Activated CD8-positive, alpha-beta T cell treated with anti-CD3 and anti-CD28 coated beads, Interleukin-2, amount 10 ng/mL, durations not matched to agents 7 days and 5 days (primary cell): ENCODE measurements around the gene RGPD3. TPM values are rescaled to one million over a fixed set of nuclear protein-coding genes. Genes with fewer than 3 reads are reported as not detected.
"Not testable (repeated sequence)": the region's sequence is repeated elsewhere in the genome, so short reads cannot be mapped to it uniquely, and the experiment has no call there.

Experiments
- ATAC-seq: fragments of 150-1000 bp; cut with Tn5 transposase; one replicate; pipeline ENCODE4 v1.10.0; 2021; ENCODE audit warnings: moderate library complexity
- CTCF ChIA-PET: fragments of 350-600 bp; sonication (Branson Sonifier 250); formaldehyde crosslinking; loops from one replicate; lab custom pipeline; 2021; ENCODE audit warnings: antibody characterized with exemption; lab: Charles Lee
- POLR2A ChIA-PET: fragments of 350-600 bp; sonication (Branson Sonifier 250); formaldehyde crosslinking; loops from one replicate; lab custom pipeline; 2021; ENCODE audit warnings: antibody characterized with exemption; lab: Charles Lee
- DNase-seq: peaks from one replicate; pipeline ENCODE4 v3.0.0-alpha.2; 2020
- H3K27ac Mint-ChIP-seq: one replicate; pipeline ENCODE4 v1.8.0; 2021; ENCODE audit warnings: mild to moderate bottlenecking, mixed read lengths
- H3K27me3 Mint-ChIP-seq: one replicate; pipeline ENCODE4 v1.8.0; 2021; ENCODE audit warnings: low read depth, mixed read lengths
- H3K36me3 Mint-ChIP-seq: one replicate; pipeline ENCODE4 v1.8.0; 2021; ENCODE audit warnings: low read depth, mixed read lengths
- H3K4me1 Mint-ChIP-seq: one replicate; pipeline ENCODE4 v1.8.0; 2021; ENCODE audit warnings: low read depth, mixed read lengths
- H3K4me3 Mint-ChIP-seq: one replicate; pipeline ENCODE4 v1.8.0; 2021; ENCODE audit warnings: mild to moderate bottlenecking, mixed read lengths
- H3K9me3 Mint-ChIP-seq: one replicate; pipeline ENCODE4 v1.8.0; 2022; ENCODE audit warnings: mixed read lengths; ENCODE audit not compliant: insufficient read depth
- total RNA-seq, 2 experiments: library from RNA; stranded (reverse); gene quantifications; one replicate each; pipeline ENCODE4 v1.2.3, GENCODE V29; 2021

RGPD3 gene
- total RNA-seq, result under 1 TPM; 0.24 to 0.31 TPM

- H3K9me3 Mint-ChIP-seq, ATAC-seq, POLR2A ChIA-PET, H3K36me3 Mint-ChIP-seq, H3K27ac Mint-ChIP-seq, H3K27me3 Mint-ChIP-seq, H3K4me1 Mint-ChIP-seq, DNase-seq, CTCF ChIA-PET, H3K4me3 Mint-ChIP-seq: not testable (repeated sequence)
These were observed at the start of gene RGPD3 for GRCh38 chr2:106468107-106468506. Gene RGPD3, minus strand, starts transcription at chr2:106468413. Its CDS starts 125 bp downstream, at chr2:106468288.

DNA sequence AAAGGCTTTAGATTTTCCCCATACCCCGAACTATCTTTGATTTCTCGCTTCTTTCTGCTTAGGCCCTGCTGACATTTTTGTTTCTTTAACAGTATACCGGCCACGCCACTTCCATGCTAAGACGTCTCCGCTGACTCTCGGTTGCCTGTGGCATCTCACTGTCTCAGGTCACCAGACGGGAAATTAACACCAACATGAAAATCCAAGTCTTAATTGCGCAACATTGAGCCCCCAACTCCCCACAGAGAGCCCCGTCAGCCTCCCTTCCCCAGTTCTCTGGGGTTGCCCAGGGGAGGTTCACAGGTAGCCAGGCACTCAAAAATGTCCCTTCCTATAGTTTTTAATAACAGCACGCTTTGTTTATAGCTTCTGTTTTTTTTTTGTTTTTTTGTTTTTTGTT is 49.1 kb upstream of the RGPD3 start:
- Mint-ChIP-seq H3K9me3 (no peaks in the 10 kb centered on the region), H3K36me3 (no peaks in the 10 kb centered on the region), H3K4me1 (peaks cover 3% of the 10 kb centered on the region), H3K4me3 (no peak overlapping the region), H3K27me3 (no peaks in the 10 kb centered on the region), H3K27ac (no peak overlapping the region)
- no peak for DNase-seq
- no peak for ATAC-seq
- ChIA-PET CTCF (no interaction called here), POLR2A (no interaction called here)

- ChIA-PET POLR2A (no interaction called here), CTCF (no interaction called here)
- no peak for ATAC-seq
- H3K27ac Mint-ChIP-seq, result no peak overlapping the region
- no peaks in the 10 kb centered on the region for H3K9me3 Mint-ChIP-seq
- DNase-seq, result no peak
- H3K36me3 Mint-ChIP-seq, result no peaks in the 10 kb centered on the region
- no peaks in the 10 kb centered on the region for H3K27me3 Mint-ChIP-seq
- H3K4me1 Mint-ChIP-seq, result peaks cover 8% of the 10 kb centered on the region
- no peak overlapping the region for H3K4me3 Mint-ChIP-seq
These were observed 48.7 kb upstream of the RGPD3 start for GRCh38 chr2:106516864-106517263.

- no peaks in the 10 kb centered on the region for H3K27me3 Mint-ChIP-seq
- DNase-seq, result no peak
- no peaks in the 10 kb centered on the region for H3K36me3 Mint-ChIP-seq
- ChIA-PET POLR2A (no interaction called here), CTCF (no interaction called here)
- no peak overlapping the region for H3K4me3 Mint-ChIP-seq
- no peaks in the 10 kb centered on the region for H3K9me3 Mint-ChIP-seq
- peaks cover 11% of the 10 kb centered on the region for H3K4me1 Mint-ChIP-seq
- no peak overlapping the region for H3K27ac Mint-ChIP-seq
- no peak for ATAC-seq
These were observed 48.2 kb upstream of the RGPD3 start for GRCh38 chr2:106516436-106516835.

DNA sequence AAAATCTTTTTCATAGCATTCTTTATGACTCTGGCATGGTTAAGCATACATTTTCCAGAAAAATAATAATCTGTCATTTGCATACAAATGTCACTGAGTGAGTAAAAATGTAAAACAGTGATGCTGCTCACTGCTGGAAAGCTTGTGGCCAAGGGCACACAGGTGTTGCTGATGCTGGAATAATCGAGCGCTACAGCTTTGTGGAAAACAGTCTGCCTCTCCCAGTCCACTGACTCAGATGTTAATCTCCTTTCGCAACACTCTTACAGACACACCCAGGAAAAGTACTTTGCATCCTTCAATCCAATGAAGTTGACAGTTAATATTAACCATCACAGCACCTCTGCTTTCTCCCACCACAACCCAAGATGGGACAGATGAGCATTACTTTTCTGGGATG is 46.6 kb upstream of the RGPD3 start:
- H3K27ac Mint-ChIP-seq, H3K36me3 Mint-ChIP-seq, H3K4me3 Mint-ChIP-seq, ATAC-seq, DNase-seq, H3K27me3 Mint-ChIP-seq, H3K9me3 Mint-ChIP-seq, POLR2A ChIA-PET: not testable (repeated sequence)
- H3K4me1 Mint-ChIP-seq, result peaks cover 17% of the 10 kb centered on the region
- CTCF ChIA-PET, result interaction anchor here (1.5 kb wide), 1 partner anchor 22 kb away, joined by 4 read pairs; no protein-coding TSS in a partner anchor

- Mint-ChIP-seq H3K27ac (peak overlapping the region; percentile 34), H3K4me1 (peaks cover 17% of the 10 kb centered on the region)
- CTCF ChIA-PET, POLR2A ChIA-PET, DNase-seq, H3K9me3 Mint-ChIP-seq, H3K36me3 Mint-ChIP-seq, H3K4me3 Mint-ChIP-seq, H3K27me3 Mint-ChIP-seq: not testable (repeated sequence)
- ATAC-seq, result peak; percentile 65
These were observed 45.2 kb upstream of the RGPD3 start for GRCh38 chr2:106513391-106513790.

- ATAC-seq, result not testable (repeated sequence)
- H3K4me3 Mint-ChIP-seq, result peak overlapping the region; percentile 34
These were observed 43.7 kb upstream of the RGPD3 start for GRCh38 chr2:106511934-106512333.

DNA sequence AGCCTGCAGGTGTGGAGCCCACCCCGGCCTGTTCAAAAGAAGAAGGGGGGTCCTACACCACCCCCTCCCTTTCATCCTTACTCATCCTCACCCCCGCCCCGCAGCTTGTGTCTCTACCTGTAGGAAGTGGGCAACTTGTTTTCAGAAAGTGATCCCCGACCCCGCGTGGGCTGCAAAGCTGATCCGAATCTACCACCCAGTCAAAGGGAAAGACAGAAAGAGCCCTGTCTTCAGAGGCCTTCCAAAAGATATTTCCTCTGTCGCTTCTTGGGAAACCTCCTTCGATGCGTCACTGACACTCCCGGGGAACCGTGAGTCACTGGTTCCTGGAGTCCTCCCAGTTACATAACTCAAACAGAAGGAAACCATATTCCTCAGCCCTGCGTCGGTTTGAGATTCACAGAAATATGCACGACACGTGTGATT is 43.3 kb upstream of the RGPD3 start:
- H3K9me3 Mint-ChIP-seq, H3K4me3 Mint-ChIP-seq, CTCF ChIA-PET, POLR2A ChIA-PET, H3K36me3 Mint-ChIP-seq, H3K27me3 Mint-ChIP-seq: not testable (repeated sequence)
- DNase-seq (peak; percentile 32), ATAC-seq (peak; percentile 32)
- peaks cover 28% of the 10 kb centered on the region for H3K4me1 Mint-ChIP-seq
- peak overlapping the region; percentile 54 for H3K27ac Mint-ChIP-seq

More at GRCh38 chr2:106511934-106512333, 43.7 kb upstream of the RGPD3 start:
- H3K9me3 Mint-ChIP-seq, H3K36me3 Mint-ChIP-seq, POLR2A ChIA-PET, CTCF ChIA-PET, H3K27me3 Mint-ChIP-seq, DNase-seq: not testable (repeated sequence)
- Mint-ChIP-seq H3K4me1 (peaks cover 23% of the 10 kb centered on the region), H3K27ac (peak overlapping the region; percentile 54)

DNA sequence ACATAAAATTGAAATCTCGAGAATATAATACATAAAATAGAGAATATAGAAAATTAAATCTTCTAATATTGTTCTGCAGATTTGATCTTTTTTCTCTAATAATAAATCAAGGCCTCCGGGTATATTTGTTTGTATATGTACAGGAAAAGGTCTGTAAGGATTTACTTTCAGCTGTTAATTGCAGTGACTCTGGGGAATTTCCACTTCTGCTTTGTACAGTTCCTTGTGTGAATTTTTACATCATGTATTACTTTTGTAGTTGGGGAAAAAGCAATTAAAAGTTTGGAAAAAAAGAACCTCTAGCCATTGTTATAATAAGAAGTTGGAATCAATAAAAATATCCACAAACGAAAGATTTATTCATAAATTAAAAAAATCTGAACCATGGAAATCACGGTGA is 42.6 kb upstream of the RGPD3 start:
- ATAC-seq, H3K27me3 Mint-ChIP-seq, H3K4me3 Mint-ChIP-seq, H3K27ac Mint-ChIP-seq, H3K36me3 Mint-ChIP-seq, DNase-seq, POLR2A ChIA-PET, H3K9me3 Mint-ChIP-seq, CTCF ChIA-PET: not testable (repeated sequence)
- H3K4me1 Mint-ChIP-seq, result peaks cover 35% of the 10 kb centered on the region

DNA sequence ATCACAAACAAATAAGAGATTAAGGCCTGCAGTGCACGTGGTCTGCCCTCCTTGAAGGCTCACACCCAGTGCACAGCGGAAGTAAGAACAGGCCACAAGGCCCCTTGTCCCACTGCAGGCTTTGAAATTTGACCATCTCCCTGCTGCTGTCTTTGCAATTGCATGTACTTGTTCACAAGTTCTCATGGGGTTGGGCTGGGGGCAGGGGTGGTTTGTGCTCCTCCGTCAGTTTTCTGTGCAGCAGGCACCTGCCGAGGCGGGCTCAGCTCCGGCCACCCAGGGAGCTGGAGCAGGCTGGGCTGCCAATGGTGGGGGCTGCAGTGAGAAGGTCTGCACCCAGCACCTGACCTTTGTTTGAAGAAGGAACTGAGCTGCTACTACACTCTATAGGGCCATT is 41.2 kb upstream of the RGPD3 start:
- peaks cover 36% of the 10 kb centered on the region for H3K4me1 Mint-ChIP-seq
- H3K4me3 Mint-ChIP-seq, H3K27me3 Mint-ChIP-seq, DNase-seq, POLR2A ChIA-PET, ATAC-seq, CTCF ChIA-PET, H3K9me3 Mint-ChIP-seq, H3K36me3 Mint-ChIP-seq, H3K27ac Mint-ChIP-seq: not testable (repeated sequence)

DNA sequence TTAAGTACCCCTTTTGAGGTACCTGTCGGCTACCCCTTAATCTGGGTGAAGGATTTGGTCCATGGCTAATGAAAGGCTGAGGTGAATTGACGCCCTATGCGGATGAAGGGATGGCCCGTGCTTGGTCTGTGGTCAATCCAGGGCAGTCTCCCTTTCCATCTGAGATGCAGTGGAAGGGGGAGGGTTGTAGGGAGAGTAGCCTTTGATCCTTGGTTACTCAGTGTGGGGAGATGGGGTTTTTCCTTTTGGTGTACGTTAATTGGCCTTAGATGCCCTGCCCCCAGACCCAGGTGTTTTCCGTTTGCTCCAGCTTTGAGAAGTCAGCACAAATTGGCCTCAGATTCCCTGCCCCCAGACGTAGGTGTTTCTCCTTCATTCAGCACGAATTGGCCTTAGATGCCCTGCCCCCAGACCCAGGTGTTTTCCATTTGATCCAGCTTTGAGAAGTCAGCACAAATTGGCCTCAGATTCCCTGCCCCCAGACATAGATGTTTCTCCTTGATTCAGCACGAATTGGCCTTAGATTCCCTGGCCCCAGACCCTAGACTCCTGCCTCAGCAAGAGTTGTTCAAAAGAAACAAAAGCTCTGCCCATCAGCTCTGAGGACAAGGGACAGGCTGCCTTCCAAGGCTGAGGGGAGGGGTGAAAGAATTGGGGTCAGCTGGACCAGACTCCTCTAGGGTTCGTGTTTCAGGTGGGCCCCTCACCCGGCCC is 40.6 kb upstream of the RGPD3 start:
- POLR2A ChIA-PET, result not testable (repeated sequence)

GRCh38 chr2:106506002-106506687 is 37.9 kb upstream of the RGPD3 start:
- POLR2A ChIA-PET, CTCF ChIA-PET, H3K27me3 Mint-ChIP-seq, DNase-seq, H3K9me3 Mint-ChIP-seq, H3K36me3 Mint-ChIP-seq: not testable (repeated sequence)
- Mint-ChIP-seq H3K27ac (peak overlapping the region; percentile 76), H3K4me3 (peak overlapping the region; percentile 18), H3K4me1 (peaks cover 25% of the 10 kb centered on the region)
- peak; percentile 54 for ATAC-seq

More for the DNA sequence above, 40.6 kb upstream of the RGPD3 start:
- H3K9me3 Mint-ChIP-seq, H3K4me3 Mint-ChIP-seq, H3K36me3 Mint-ChIP-seq, ATAC-seq, H3K27me3 Mint-ChIP-seq, H3K27ac Mint-ChIP-seq, CTCF ChIA-PET, DNase-seq: not testable (repeated sequence)
- peaks cover 36% of the 10 kb centered on the region for H3K4me1 Mint-ChIP-seq
